Measurements from ENCODE around the gene TIMM23.
"Not testable (repeated sequence)": the region's sequence is repeated elsewhere in the genome, so short reads cannot be mapped to it uniquely, and the experiment has no call there.

The TIMM23 gene

GRCh38 chr10:45985590-45985989 is 13.3 kb downstream of the TIMM23 start:
- in situ Hi-C loops (cut with MboI; ENCODE audit: low sequenced_read_pairs): not testable (repeated sequence)

- in situ Hi-C loops (cut with MboI; ENCODE audit: low sequenced_read_pairs): no loop called here
These were observed 25.3 kb downstream of the TIMM23 start for GRCh38 chr10:45997557-45997956.

- in situ Hi-C loops (cut with MboI; ENCODE audit: low sequenced_read_pairs): no loop called here
These were observed 25.9 kb downstream of the TIMM23 start for GRCh38 chr10:45997994-45998763.

GRCh38 chr10:45999955-46000354 is 27.7 kb downstream of the TIMM23 start:
- in situ Hi-C loops (cut with MboI; ENCODE audit: low sequenced_read_pairs): not testable (repeated sequence)

GRCh38 chr10:46000538-46000937 is 28.2 kb downstream of the TIMM23 start:
- in situ Hi-C loops (cut with MboI; ENCODE audit: low sequenced_read_pairs): no loop called here

GRCh38 chr10:46001187-46001756 is 29.0 kb downstream of the TIMM23 start:
- in situ Hi-C loops (cut with MboI; ENCODE audit: low sequenced_read_pairs): no loop called here

- in situ Hi-C loops (cut with MboI; ENCODE audit: low sequenced_read_pairs): not testable (repeated sequence)
These were observed 29.9 kb downstream of the TIMM23 start for GRCh38 chr10:46002189-46002687.

- in situ Hi-C loops (cut with MboI; ENCODE audit: low sequenced_read_pairs): no loop called here
These were observed 30.8 kb downstream of the TIMM23 start for GRCh38 chr10:46002916-46003693.

- in situ Hi-C loops (cut with MboI; ENCODE audit: low sequenced_read_pairs): no loop called here
These were observed 32.7 kb downstream of the TIMM23 start for GRCh38 chr10:46004963-46005362.

GRCh38 chr10:46005383-46005782 is 33.1 kb downstream of the TIMM23 start:
- in situ Hi-C loops (cut with MboI; ENCODE audit: low sequenced_read_pairs): no loop called here

GRCh38 chr10:46006219-46006618 is 33.9 kb downstream of the TIMM23 start:
- in situ Hi-C loops (cut with MboI; ENCODE audit: low sequenced_read_pairs): no loop called here

GRCh38 chr10:46012746-46013145 is 40.5 kb downstream of the TIMM23 start:
- in situ Hi-C loops (cut with MboI; ENCODE audit: low sequenced_read_pairs): no loop called here

GRCh38 chr10:46014206-46014605 is 41.9 kb downstream of the TIMM23 start:
- in situ Hi-C loops (cut with MboI; ENCODE audit: low sequenced_read_pairs): no loop called here

- in situ Hi-C loops (cut with MboI; ENCODE audit: low sequenced_read_pairs): no loop called here
These were observed 42.6 kb downstream of the TIMM23 start for GRCh38 chr10:46014683-46015405.

- in situ Hi-C loops (cut with MboI; ENCODE audit: low sequenced_read_pairs): no loop called here
These were observed 43.9 kb downstream of the TIMM23 start for GRCh38 chr10:46016190-46016589.

- in situ Hi-C loops (cut with MboI; ENCODE audit: low sequenced_read_pairs): no loop called here
These were observed 44.5 kb downstream of the TIMM23 start for GRCh38 chr10:46016811-46017210.

- in situ Hi-C loops (cut with MboI; ENCODE audit: low sequenced_read_pairs): no loop called here
These were observed 45.4 kb downstream of the TIMM23 start for GRCh38 chr10:46017733-46018132.

- in situ Hi-C loops (cut with MboI; ENCODE audit: low sequenced_read_pairs): no loop called here
These were observed 46.3 kb downstream of the TIMM23 start for GRCh38 chr10:46018453-46019176.

- in situ Hi-C loops (cut with MboI; ENCODE audit: low sequenced_read_pairs): no loop called here
These were observed 46.9 kb downstream of the TIMM23 start for GRCh38 chr10:46019177-46019528.

- in situ Hi-C loops (cut with MboI; ENCODE audit: low sequenced_read_pairs): no loop called here
These were observed 47.5 kb downstream of the TIMM23 start for GRCh38 chr10:46019569-46020343.
